ENCODE data around the gene ATXN7L1.

GRCh38 chr7:105637755-105638154, 238.6 kb downstream of the ATXN7L1 start:
- no peak for TF ChIP-seq CTCF (IDR thresholded peaks at IDR 0.05)
- TF ChIP-seq POLR2AphosphoS5 (IDR thresholded peaks at IDR 0.05) = no peak
- no peak for TF ChIP-seq POLR2A (IDR thresholded peaks at IDR 0.05)

All from prostate gland (tissue), 2 donors.